ENCODE measurements around the gene C6.
"Not testable (repeated sequence)": the region's sequence is repeated elsewhere in the genome, so short reads cannot be mapped to it uniquely, and the experiment has no call there.

DNA sequence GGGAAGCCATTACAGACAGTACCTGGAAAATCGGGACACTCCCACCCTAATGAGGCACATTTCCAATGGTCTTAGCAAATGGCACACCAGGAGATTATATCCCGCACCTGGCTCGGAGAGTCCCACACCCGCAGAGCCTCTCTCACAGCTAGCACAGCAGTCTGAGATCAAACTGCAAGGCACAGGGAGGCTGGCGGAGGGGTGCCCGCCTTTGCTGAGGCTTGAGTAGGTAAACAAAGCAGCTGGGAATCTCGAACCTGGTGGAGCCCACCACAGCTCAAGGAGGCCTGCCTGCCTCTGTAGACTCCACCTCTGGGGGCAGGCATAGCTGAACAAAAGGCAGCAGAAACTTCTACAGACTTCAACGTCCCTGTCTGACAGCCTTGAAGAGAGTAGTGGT, 7.9 kb downstream of the C6 start:
- not testable (repeated sequence) for TF ChIP-seq POLR2A (IDR thresholded peaks at IDR 0.05; ENCODE audit: control extremely low read depth in 1 of 2, low read depth in 2 of 2, low read length in 2 of 2); RAD21 (IDR thresholded peaks at IDR 0.05 in 1 of 2, conservative IDR thresholded peaks at IDR 0.05 in 1 of 2; ENCODE audit: low read depth in 2 of 2, low read length in 2 of 2); EZH2 (IDR thresholded peaks at IDR 0.05; ENCODE audit: low read depth, low read length, severe bottlenecking); GTF2F1 (IDR thresholded peaks at IDR 0.05; ENCODE audit: borderline replicate concordance, low read depth, low read length); POLR2AphosphoS5 (IDR thresholded peaks at IDR 0.05; ENCODE audit: low read depth, low read length); TBP (IDR thresholded peaks at IDR 0.05; ENCODE audit: low read depth, low read length); YY1 (IDR thresholded peaks at IDR 0.05; ENCODE audit: low read depth, low read length); EP300 (IDR thresholded peaks at IDR 0.05; ENCODE audit: borderline replicate concordance in 1 of 2, low read depth in 2 of 2, low read length in 2 of 2); TAF7 (optimal IDR thresholded peaks at IDR 0.05; ENCODE audit: borderline replicate concordance, low read depth, low read length); ZNF274 (IDR thresholded peaks at IDR 0.05; ENCODE audit: borderline replicate concordance, extremely low read depth, low read length)
- TF ChIP-seq, protein P1, sequence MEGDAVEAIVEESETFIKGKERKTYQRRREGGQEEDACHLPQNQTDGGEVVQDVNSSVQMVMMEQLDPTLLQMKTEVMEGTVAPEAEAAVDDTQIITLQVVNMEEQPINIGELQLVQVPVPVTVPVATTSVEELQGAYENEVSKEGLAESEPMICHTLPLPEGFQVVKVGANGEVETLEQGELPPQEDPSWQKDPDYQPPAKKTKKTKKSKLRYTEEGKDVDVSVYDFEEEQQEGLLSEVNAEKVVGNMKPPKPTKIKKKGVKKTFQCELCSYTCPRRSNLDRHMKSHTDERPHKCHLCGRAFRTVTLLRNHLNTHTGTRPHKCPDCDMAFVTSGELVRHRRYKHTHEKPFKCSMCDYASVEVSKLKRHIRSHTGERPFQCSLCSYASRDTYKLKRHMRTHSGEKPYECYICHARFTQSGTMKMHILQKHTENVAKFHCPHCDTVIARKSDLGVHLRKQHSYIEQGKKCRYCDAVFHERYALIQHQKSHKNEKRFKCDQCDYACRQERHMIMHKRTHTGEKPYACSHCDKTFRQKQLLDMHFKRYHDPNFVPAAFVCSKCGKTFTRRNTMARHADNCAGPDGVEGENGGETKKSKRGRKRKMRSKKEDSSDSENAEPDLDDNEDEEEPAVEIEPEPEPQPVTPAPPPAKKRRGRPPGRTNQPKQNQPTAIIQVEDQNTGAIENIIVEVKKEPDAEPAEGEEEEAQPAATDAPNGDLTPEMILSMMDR (IDR thresholded peaks at IDR 0.05; ENCODE audit: control extremely low read depth in 1 of 3, insufficient read depth in 1 of 3, low read depth in 1 of 3, low read length in 3 of 3) = not testable (repeated sequence)
- TF ChIP-seq, protein P2, sequence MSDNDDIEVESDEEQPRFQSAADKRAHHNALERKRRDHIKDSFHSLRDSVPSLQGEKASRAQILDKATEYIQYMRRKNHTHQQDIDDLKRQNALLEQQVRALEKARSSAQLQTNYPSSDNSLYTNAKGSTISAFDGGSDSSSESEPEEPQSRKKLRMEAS (IDR thresholded peaks at IDR 0.05) = not testable (repeated sequence)

All from H1 (cell line).